GM23248 (cell line): ENCODE data around the gene TADA2A. TPM values are rescaled to one million over a fixed set of nuclear protein-coding genes. Genes with fewer than 3 reads are reported as not detected.

Experiments used
- DNase-seq: peaks from one replicate; pipeline ENCODE4 v3.0.0-alpha.2; 2015
- H2AFZ ChIP-seq: fragments of 200-600 bp; sonication (generic); 2 replicates; pipeline ENCODE4 v1.6.1; 2016; ENCODE audit warnings: antibody characterized with exemption
- H3F3A ChIP-seq: fragments of 200-600 bp; sonication (generic); 2 replicates; pipeline ENCODE4 v1.6.1; 2016; ENCODE audit warnings: mild to moderate bottlenecking, antibody characterized with exemption, mixed run types; ENCODE audit not compliant: insufficient read depth
- H3K27ac ChIP-seq: fragments of 200-600 bp; sonication (generic); 2 replicates; pipeline ENCODE4 v1.5.1; 2016; ENCODE audit warnings: mild to moderate bottlenecking
- H3K27me3 ChIP-seq: fragments of 200-600 bp; sonication (generic); replicated peaks from 2 replicates; pipeline ENCODE4 v1.6.1; 2016; ENCODE audit warnings: mild to moderate bottlenecking; ENCODE audit not compliant: insufficient read depth
- H3K36me3 ChIP-seq: fragments of 200-600 bp; sonication (generic); 2 replicates; pipeline ENCODE4 v1.6.1; 2016; ENCODE audit warnings: low read depth, mild to moderate bottlenecking
- H3K4me1 ChIP-seq: fragments of 200-600 bp; sonication (generic); 2 replicates; pipeline ENCODE4 v1.6.1; 2016; ENCODE audit warnings: mild to moderate bottlenecking; ENCODE audit not compliant: insufficient read depth
- H3K4me2 ChIP-seq: fragments of 200-600 bp; sonication (generic); one replicate; pipeline ENCODE4 v1.6.1; 2016; ENCODE audit warnings: mild to moderate bottlenecking; ENCODE audit not compliant: unreplicated experiment
- H3K4me3 ChIP-seq: fragments of 200-600 bp; sonication (generic); 2 replicates; pipeline ENCODE4 v1.5.1; 2016; ENCODE audit warnings: mild to moderate bottlenecking
- H3K79me2 ChIP-seq: fragments of 200-600 bp; sonication (generic); 2 replicates; pipeline ENCODE4 v1.6.1; 2016; ENCODE audit warnings: mild to moderate bottlenecking; ENCODE audit not compliant: insufficient read depth
- H3K9ac ChIP-seq: fragments of 200-600 bp; sonication (generic); 2 replicates; pipeline ENCODE4 v1.6.1; 2016; ENCODE audit warnings: mild to moderate bottlenecking
- H3K9me2 ChIP-seq: fragments of 200-600 bp; sonication (generic); 2 replicates; pipeline ENCODE4 v1.6.1; 2016; ENCODE audit warnings: mixed run types, mild to moderate bottlenecking, moderate library complexity; ENCODE audit not compliant: insufficient read depth
- H3K9me3 ChIP-seq: fragments of 200-600 bp; sonication (generic); one replicate; pipeline ENCODE4 v1.6.1; 2017; ENCODE audit warnings: low read depth
- H4K20me1 ChIP-seq: fragments of 200-600 bp; sonication (generic); 2 replicates; pipeline ENCODE4 v1.6.0; 2016; ENCODE audit not compliant: insufficient read depth
- EZH2 ChIP-seq: fragments of 200-600 bp; sonication (generic); IDR thresholded peaks from 2 replicates; pipeline ENCODE4 v1.6.1; 2018; ENCODE audit warnings: antibody characterized with exemption, mild to moderate bottlenecking; ENCODE audit not compliant: insufficient read depth, poor library complexity, severe bottlenecking
- EZH2phosphoT487 ChIP-seq: fragments of 200-600 bp; sonication (generic); IDR thresholded peaks from 2 replicates; pipeline ENCODE4 v1.6.1; 2018; ENCODE audit warnings: antibody characterized with exemption, moderate library complexity, mild to moderate bottlenecking, low read depth; ENCODE audit not compliant: insufficient read depth
- WGBS, 2 experiments: methylation state at CpG; one replicate each; pipeline ENCODE4 v1.1.6; 2015 to 2017; ENCODE audit warnings: low lambda C conversion rate in 2 of 2, low coverage in 1 of 2; ENCODE audit errors: missing lambda C conversion rate in 2 of 2; 5-methylcytosine and 5-hydroxymethylcytosine counted together
- in situ Hi-C: fragments of 300-500 bp; cut with MboI; formaldehyde crosslinking; loops from 2 replicates; pipeline ENCODE4 v1.15.0; 2020
- polyA plus RNA-seq: library from polyadenylated mRNA; unstranded; fragments of >200 nt; fragmentation: Nextera tagmentation; extraction: Ambion mirVana; gene quantifications from 2 replicates; pipeline ENCODE4 v1.2.1, GENCODE V29; 2016
- total RNA-seq: library from RNA; depleted of rRNA; stranded (reverse); fragments of >200 nt; shearing (Covaris generic); gene quantifications from 2 replicates; pipeline ENCODE4 v1.2.3, GENCODE V29; 2014

TADA2A gene
- total and polyA plus RNA-seq, 2 experiments from 2014 or later, result 16.7 to 18.3 TPM

DNA sequence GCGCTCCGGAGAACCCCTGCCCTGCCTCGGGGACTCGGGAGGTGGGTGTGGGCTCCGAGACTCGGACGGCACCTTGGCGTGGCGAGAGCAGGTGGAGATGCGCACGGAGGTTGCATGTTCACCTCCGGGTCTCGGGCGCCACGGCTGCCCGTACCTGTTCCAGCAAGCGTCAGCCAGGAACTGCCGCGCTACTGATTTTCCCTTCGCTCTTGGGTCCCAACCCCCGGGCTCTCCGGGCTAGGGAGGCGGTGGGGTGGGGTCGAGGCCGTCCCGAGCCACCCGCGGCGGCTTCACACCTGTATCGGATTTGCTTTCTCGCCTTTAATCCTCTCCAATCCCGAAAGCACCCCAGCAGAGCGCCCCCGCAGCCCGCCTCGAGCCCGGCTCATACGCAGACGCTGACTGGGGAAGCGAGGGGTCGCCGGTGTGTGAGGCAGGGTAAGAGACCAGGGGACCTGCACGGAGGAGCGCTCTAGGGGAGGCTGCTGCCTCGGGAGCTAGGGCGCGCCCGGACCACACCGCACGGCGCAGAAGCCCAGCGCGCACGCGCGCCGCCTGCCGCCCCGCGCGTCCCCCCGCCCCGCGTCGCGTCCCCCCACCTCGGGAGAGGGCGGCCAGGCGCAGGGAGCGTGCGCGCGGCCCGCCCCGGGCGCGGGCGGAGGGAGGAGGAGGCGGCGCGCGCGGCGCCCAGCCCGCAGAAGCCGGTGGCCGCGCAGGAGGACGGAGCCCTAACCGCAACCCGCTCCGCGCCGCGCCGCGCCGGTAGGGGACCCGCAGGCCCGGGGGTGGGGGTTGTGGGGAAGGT, 82.7 kb downstream of the TADA2A start, which contains the start of gene DUSP14:
Gene DUSP14 (plus strand): TSS at position 695 of the 805 bp plus-strand sequence. CDS start 22,382 bp downstream, outside the sequence.
- no peaks in the 10 kb centered on the region for H3K9me3 ChIP-seq
- H3K9ac ChIP-seq, result peak within 1 kb of the TSS; percentile 95
- no peaks in the 10 kb centered on the region for H3K27me3 ChIP-seq
- no peaks in the 10 kb centered on the region for H4K20me1 ChIP-seq
- H2AFZ ChIP-seq, result peak within 1 kb of the TSS; percentile 78
- no peak for TF ChIP-seq EZH2phosphoT487
- TF ChIP-seq EZH2, result no peak
- H3K4me1 ChIP-seq, result peaks cover 42% of the 10 kb centered on the region
- H3K4me2 ChIP-seq, result peak within 1 kb of the TSS; percentile 99
- DNase-seq, result peak; percentile 91
- H3F3A ChIP-seq, result peaks cover 65% of the 10 kb centered on the region
- 1 to 2% methylated on average over 59 to 74 of the region's 100 CpGs for WGBS, 2 experiments
- peak within 1 kb of the TSS; percentile 99 for H3K27ac ChIP-seq
- no peaks in the 10 kb centered on the region for H3K9me2 ChIP-seq
- H3K4me3 ChIP-seq, result peak within 1 kb of the TSS; percentile 98
- in situ Hi-C loops, result no loop called here
- H3K79me2 ChIP-seq, result peaks cover 41% of the 10 kb centered on the region
- H3K36me3 ChIP-seq, result no peaks in the 10 kb centered on the region

GRCh38 chr17:37490022-37490587, 83.4 kb downstream of the TADA2A start:
- Histone ChIP-seq H3K9ac (peak overlapping the region; percentile 95), H3K36me3 (no peaks in the 10 kb centered on the region), H4K20me1 (0 out of 2 replicates have a peak, but pooled peaks cover 4% of the 10 kb centered on the region), H3K4me1 (peaks cover 49% of the 10 kb centered on the region), H3K4me3 (peak overlapping the region; percentile 98), H2AFZ (0 out of 2 replicates have a peak overlapping the region, but pooled peaks have one; percentile 34), H3K27ac (peak overlapping the region; percentile 91), H3K27me3 (no peaks in the 10 kb centered on the region), H3K9me2 (no peaks in the 10 kb centered on the region), H3K4me2 (peak overlapping the region; percentile 95), H3F3A (peaks cover 72% of the 10 kb centered on the region), H3K9me3 (no peaks in the 10 kb centered on the region), H3K79me2 (peaks cover 48% of the 10 kb centered on the region)
- in situ Hi-C loops, result no loop called here
- DNase-seq, result peak; percentile 92
- 1 to 3% methylated on average over 18 to 31 of the region's 56 CpGs for WGBS, 2 experiments
- TF ChIP-seq EZH2 (no peak), EZH2phosphoT487 (no peak)

DNA sequence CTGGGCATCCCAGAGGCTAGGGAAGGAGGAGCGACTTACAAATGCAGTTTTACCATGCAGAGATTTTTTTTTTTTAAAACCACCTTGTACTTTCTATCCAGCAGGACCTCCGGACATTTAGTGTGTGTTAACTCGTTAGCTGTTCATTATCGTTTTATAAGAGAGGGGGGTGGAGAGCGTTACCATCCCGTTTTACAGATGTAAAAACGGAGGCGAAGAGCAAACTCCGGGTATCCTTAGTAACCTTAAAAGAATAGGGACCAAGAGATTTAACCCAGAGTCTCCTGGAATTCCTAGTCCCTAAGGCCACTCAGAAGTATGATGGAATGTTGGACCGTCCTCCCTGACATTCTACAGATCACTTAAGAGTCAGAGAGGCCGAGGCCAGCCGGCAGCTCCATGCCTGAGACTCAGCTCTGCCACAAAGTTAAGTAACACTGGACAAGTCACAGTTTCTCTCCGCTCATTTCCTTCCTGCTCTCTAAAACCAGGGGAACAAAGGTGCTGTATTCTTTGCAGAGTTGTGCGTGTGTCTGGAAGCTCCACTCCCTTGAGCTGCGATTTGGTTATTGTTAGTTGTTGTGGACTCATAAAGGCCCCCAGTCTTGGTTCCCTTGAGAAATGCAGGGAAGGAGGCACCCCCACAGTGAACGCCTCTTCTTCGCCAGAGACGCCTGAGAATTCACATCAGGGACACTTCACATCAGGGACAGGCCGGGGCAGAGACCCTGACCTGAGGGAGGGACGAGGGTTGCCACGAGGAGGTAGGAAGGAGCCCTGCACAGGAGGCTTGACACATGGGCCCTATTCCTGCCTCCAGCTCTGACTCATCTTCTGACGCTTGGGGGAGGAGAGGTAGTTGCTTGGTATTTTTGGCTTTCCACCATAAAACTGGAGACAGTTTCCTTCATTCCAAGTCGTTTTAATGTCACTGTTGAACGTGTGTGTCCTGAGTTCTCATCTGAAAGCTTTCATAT, 84.2 kb downstream of the TADA2A start:
- no peaks in the 10 kb centered on the region for H3K36me3 ChIP-seq
- H2AFZ ChIP-seq, result 0 out of 2 replicates have a peak overlapping the region, but pooled peaks have one; percentile 34
- H4K20me1 ChIP-seq, result 0 out of 2 replicates have a peak, but pooled peaks cover 6% of the 10 kb centered on the region
- DNase-seq, result peak; percentile 93
- H3K9me2 ChIP-seq, result no peaks in the 10 kb centered on the region
- 1 to 2% methylated on average over 24 of the region's 24 CpGs for WGBS, 2 experiments
- peak overlapping the region; percentile 98 for H3K4me3 ChIP-seq
- in situ Hi-C loops, result no loop called here
- no peak for TF ChIP-seq EZH2
- no peak for TF ChIP-seq EZH2phosphoT487
- peaks cover 76% of the 10 kb centered on the region for H3F3A ChIP-seq
- peaks cover 56% of the 10 kb centered on the region for H3K79me2 ChIP-seq
- H3K4me2 ChIP-seq, result peak overlapping the region; percentile 95
- H3K9ac ChIP-seq, result peak overlapping the region; percentile 95
- H3K9me3 ChIP-seq, result no peaks in the 10 kb centered on the region
- peak overlapping the region; percentile 91 for H3K27ac ChIP-seq
- H3K4me1 ChIP-seq, result peaks cover 57% of the 10 kb centered on the region
- H3K27me3 ChIP-seq, result no peaks in the 10 kb centered on the region

- TF ChIP-seq EZH2phosphoT487 (no peak), EZH2 (no peak)
- peaks cover 55% of the 10 kb centered on the region for H3K4me1 ChIP-seq
- peaks cover 69% of the 10 kb centered on the region for H3K79me2 ChIP-seq
- 29% methylated on average over 4 of the region's 4 CpGs for WGBS, 2 experiments
- H3K4me3 ChIP-seq, result peak overlapping the region; percentile 98
- H4K20me1 ChIP-seq, result 0 out of 2 replicates have a peak, but pooled peaks cover 6% of the 10 kb centered on the region
- H3K27me3 ChIP-seq, result no peaks in the 10 kb centered on the region
- H3F3A ChIP-seq, result peaks cover 70% of the 10 kb centered on the region
- peak; percentile 20 for DNase-seq
- H3K4me2 ChIP-seq, result peak overlapping the region; percentile 95
- H3K9me2 ChIP-seq, result no peaks in the 10 kb centered on the region
- H3K9me3 ChIP-seq, result no peaks in the 10 kb centered on the region
- in situ Hi-C loops, result no loop called here
- peak overlapping the region; percentile 95 for H3K9ac ChIP-seq
- H2AFZ ChIP-seq, result no peak overlapping the region
- no peaks in the 10 kb centered on the region for H3K36me3 ChIP-seq
- H3K27ac ChIP-seq, result peak overlapping the region; percentile 91
Observed at GRCh38 chr17:37492167-37492566, 85.5 kb downstream of the TADA2A start.
